NCI-H82 treated with DMSO at 0.1 percent for 48 hours (cell line): ENCODE results near the gene PPP1R11.
"Not testable (repeated sequence)": the region's sequence is repeated elsewhere in the genome, so short reads cannot be mapped to it uniquely, and the experiment has no call there.

Experiments
- DNase-seq: peaks from one replicate; lab custom pipeline; 2025; ENCODE audit not compliant: unreplicated experiment; lab: John Stamatoyannopoulos, UW

PPP1R11 gene

DNA sequence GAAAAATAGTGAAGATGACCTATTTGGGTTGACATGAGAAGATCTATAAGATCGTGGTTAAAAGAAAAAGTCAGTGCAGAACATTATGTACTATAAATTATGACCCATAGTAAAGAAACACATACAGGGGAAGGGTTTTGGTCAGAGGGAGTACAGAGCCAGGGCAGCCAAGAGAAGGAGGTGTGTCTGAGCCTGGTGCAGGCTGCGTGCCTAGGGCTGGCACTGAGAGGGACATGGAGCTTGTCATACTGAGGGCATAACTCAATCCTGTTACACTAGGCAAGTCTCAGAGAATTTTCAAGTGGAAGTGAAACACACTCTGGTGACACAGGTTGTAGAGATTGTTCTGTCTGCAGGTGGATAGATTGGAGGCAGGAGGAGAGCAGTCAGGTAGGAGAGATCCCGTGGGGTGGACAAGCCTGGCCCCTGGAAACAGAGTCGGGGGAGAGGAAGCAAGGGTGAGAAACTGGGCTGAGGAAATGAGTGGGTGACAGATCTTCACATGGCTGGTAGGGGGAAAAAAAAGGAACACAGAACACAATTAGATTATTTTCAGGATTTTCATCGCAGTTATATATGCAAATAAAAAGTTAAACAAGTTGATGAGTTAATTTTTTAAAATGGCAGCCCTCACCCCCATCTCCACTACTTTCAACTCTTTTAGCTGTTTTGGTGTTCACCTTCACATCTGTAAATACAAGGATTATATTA is 27.1 kb downstream of the PPP1R11 start:
- no peak for DNase-seq

DNA sequence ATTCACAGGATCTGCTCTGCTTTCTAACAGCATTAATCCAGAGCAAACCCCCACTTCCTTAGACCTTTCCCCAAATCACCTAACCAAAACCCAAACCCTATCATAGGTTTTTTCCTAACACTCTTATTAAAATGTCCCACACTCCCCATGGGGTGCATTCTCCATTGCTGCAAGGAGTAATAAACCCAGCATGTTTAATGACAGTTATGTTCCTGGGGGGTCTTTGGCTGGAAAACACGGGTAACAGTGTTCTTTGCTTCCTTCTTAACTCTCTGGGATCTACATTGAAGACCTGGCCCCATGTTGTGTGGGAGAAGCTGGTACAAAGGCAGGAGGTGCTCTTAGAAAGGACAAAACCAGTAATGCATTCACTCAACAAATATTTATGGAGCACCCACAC is 29.8 kb downstream of the PPP1R11 start:
- no peak for DNase-seq

GRCh38 chr6:30097902-30098768 is 31.1 kb downstream of the PPP1R11 start:
- no peak for DNase-seq

- DNase-seq, result no peak
These were observed 33.2 kb downstream of the PPP1R11 start for GRCh38 chr6:30100154-30100553.

DNA sequence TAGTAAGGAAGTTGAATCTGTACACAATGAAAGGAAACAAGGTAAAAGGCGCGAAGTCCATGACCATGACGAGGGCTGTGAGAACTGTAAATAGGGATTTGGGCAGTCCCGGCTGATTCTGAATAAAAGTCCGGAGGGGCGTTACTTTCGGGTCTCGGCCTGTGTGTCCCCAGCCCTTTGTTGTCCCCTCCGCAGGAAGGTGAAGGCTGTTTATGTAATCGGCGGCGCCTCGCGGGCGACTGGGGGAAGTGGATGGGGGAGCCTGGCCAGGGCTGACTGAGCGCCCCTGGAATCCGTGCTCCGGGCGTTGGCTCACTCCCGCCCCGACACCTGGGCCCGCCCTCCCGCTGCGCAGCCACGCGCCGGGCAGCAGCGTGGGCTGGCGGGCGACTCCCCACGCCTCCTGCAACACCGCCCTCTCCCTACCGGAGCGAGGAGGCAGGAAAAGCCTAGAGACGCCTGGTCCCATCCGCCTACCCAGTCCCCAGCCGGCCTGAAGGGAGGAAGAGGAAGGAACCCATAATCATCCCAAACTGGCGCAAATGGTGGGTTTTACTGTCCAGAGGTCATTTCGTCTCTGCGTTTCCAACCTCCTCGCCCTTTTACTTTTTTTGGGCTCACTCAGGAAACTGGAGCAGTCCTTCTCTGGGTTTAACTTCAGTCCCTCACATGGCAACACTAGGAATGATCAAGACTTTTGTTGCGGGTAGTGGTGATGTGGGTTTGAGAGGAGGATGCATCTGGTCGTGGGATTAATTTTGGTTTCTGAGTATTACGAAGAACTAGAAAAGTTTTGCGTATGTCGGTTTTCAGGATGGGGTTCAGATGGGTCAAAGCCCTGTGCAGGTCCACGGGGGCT is 33.8 kb downstream of the PPP1R11 start:
- no peak for DNase-seq

- peak; percentile 44 for DNase-seq
These were observed 34.7 kb downstream of the PPP1R11 start for GRCh38 chr6:30101444-30102413.

GRCh38 chr6:30102414-30102969 is 35.5 kb downstream of the PPP1R11 start:
- no peak for DNase-seq

DNA sequence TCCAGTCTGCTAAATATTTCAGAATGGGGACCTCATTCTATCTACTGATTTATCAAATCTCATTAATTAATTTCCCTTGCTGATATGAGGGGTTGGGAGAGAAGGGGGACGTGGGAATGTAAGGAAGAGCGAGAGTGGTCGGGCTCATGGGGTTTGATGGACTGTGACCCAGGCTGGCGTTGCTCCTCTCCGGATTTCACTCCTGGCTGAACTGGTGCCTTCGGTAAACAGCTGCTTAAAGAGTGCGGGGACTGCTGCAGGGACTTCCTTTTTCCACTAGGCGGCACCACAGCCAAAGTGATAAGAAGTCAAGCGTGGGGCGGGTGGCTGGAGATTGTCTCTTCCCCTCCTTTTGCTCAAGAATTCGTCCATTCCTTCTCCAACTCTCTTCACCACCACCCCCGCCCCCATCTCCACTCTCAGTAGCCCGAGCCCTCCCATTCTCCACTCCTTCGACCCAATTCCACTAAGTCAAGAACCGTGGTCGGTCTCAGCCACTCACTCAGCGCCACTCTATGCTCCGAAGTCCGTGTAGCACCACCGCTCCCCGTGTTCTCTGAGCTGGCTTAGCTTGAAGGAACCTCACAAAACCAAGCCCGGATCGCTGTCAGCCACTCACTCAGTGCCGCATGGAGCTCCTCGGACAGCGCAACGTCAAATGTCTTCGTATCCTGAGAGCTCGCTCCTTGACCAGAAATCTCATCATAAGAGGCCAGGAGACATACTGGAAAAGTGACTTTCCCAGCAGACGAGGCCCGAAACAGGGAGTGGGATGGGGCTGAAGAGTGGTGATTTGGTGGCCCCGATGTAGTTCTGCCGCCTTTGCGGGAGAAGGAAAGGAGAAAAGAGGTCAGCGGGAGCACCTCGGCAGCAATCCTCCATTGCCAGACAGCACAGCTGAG is 36.2 kb downstream of the PPP1R11 start:
- peak; percentile 77 for DNase-seq

DNA sequence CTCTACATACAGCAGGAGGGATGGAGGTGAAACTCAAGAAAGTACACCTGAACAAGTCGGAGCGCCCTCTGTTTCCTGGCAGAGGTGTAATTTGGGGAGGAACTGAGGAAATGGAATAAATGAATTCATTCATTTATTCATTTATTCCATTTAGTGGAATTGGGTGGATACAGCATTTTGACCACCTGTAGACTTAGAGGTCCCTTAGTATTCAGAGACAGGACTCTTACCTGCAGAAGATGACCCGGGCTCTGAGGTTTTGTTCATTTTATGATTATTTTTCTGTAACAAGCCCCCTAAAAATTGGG is 36.8 kb downstream of the PPP1R11 start:
- DNase-seq, result no peak

GRCh38 chr6:30104661-30105060 is 37.7 kb downstream of the PPP1R11 start:
- DNase-seq, result no peak

- DNase-seq, result no peak
These were observed 44.4 kb downstream of the PPP1R11 start for GRCh38 chr6:30111266-30111856.

- DNase-seq, result no peak
These were observed 45.5 kb downstream of the PPP1R11 start for GRCh38 chr6:30112402-30112994.

DNA sequence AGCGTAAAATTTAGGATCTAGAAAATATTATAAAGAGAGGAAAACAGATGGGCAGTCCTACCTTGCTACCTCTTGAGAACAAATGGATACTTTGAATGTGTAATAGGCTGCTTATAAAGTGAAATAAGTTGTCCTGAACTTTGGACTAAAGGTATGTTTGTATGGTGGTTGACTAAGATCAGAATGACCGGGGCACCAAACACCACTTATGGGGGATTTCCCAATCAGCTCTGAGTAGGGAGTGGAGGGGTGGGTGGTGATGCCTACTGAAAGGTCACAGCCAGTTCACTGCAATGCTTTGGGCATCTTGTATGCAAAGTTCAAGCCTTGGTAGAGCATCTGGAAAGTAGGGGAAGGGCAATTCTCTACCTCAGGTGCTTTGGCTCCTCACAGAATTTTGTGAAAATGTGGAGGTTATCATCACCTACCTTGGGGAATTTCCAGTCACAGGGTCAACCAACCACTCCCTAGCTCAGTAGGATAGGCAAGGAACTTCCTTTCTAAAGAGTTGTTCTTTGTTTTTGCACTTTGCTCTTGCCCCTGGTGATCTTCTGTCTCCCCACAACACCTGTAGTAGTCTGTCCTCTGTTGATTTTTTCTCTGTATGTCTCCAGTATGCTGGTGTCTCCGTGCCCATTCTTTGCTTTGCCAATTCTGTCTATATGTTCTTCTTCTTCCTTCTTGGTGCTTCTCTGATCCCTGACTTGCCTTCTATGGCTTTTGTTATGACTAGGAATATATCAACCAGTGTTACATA is 46.2 kb downstream of the PPP1R11 start, which contains the start of gene TRIM31:
Gene TRIM31, minus strand, starts transcription at position 88 of the 757 bp plus-strand sequence. CDS start 285 bp downstream, outside the sequence.
- DNase-seq, result no peak

GRCh38 chr6:30113841-30114240 is 46.8 kb downstream of the PPP1R11 start:
- DNase-seq, result no peak

GRCh38 chr6:30116724-30117123 is 49.7 kb downstream of the PPP1R11 start:
- no peak for DNase-seq

DNA sequence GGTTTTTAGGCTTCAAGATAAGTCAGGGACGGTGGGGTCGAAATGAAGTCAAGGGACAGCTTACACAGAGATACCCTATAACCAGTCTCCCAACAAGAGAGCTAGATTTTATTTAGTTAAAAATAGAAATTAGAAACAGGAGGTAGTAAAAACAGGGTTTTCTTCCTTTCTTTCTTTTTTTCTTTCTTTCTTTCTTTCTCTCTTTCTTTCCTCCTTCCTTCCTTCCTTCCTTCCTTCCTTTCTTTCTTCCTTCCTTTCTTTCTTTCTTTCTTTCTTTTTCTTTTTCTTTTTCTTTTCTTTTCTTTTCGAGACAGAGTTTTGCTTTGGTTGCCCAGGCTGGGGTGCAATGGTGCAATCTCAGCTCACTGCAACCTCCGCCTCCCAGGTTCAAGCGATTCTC is 51.7 kb downstream of the PPP1R11 start:
- DNase-seq, result not testable (repeated sequence)
